GM19351 (cell line): ENCODE results near the gene PCGF1.
"Not testable (repeated sequence)": the region's sequence is repeated elsewhere in the genome, so short reads cannot be mapped to it uniquely, and the experiment has no call there.

Experiments
- ATAC-seq: cut with Tn5 transposase; IDR thresholded peaks from one replicate; pipeline ENCODE4 v1.9.1; 2021; ENCODE audit warnings: mild to moderate bottlenecking, moderate library complexity; ENCODE audit not compliant: unreplicated experiment

PCGF1 gene

DNA sequence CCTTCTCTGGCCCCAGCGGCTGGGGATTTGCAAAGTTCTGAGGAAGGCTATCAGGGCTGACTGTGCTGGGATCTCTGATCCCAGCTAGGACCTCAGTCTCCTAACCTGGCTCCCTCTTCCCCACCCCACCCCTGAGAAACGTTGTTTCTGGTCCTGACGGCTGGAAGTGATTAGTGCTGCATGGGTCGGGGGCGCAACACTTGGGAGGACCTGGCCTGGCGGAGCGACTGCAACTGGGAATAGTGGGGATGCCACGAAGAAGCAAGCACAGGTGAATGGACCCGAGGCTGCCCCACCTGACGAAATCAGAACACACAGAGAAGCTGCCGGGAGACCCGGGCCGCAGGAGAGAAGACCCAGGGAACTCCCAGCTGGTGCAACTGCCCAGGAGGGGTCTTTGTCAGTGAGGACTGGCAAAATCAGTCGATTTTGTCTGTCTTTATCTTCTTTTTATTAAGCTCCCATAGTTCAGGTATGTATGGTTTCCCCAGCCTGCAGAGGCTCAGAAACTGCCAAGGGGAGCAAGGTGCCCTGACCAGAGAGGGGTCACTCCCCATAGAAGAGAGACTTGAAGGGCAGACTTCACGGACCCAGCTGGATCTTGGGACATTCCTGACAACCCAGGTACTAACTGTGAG lies 7.4 kb downstream of the PCGF1 start:
- no peak for ATAC-seq

DNA sequence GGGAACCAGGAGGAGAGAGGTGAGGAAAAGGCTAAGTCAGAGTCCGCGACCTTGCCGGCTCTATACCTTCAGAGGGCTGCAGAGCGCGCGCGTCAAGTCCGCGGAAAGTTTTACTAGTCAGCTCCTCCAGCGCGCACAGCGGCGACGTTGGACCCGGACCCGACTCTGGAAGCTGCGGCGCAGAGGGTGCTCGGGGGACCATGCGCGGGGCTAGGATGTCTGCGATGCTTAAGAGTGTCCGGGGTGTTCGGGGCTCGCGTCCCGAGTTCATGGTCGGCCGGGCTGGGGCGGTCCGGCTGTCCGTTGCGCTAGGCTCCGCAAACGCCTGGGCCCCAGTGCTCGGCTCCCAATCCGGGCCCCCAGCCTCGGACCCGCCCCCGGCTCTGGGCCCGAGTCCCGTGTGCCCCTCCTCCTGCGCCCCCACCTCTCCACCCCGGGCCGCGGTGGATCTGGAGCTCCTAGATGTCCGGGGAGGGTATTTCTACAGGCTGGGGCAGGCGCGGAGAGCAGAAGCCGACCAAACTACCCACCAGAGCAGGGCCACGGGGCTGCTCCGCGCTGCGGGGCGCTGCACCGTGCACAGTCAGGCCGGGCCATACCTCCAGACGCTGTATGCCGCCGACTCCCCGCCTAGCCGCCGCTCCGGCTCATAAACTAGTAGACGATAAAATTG lies 8.1 kb downstream of the PCGF1 start, which contains the start of gene LBX2:
TSS of gene LBX2 (minus strand) at position 337 of the 673 bp plus-strand sequence. CDS start at position 271, 66 bp downstream.
- no peak for ATAC-seq

DNA sequence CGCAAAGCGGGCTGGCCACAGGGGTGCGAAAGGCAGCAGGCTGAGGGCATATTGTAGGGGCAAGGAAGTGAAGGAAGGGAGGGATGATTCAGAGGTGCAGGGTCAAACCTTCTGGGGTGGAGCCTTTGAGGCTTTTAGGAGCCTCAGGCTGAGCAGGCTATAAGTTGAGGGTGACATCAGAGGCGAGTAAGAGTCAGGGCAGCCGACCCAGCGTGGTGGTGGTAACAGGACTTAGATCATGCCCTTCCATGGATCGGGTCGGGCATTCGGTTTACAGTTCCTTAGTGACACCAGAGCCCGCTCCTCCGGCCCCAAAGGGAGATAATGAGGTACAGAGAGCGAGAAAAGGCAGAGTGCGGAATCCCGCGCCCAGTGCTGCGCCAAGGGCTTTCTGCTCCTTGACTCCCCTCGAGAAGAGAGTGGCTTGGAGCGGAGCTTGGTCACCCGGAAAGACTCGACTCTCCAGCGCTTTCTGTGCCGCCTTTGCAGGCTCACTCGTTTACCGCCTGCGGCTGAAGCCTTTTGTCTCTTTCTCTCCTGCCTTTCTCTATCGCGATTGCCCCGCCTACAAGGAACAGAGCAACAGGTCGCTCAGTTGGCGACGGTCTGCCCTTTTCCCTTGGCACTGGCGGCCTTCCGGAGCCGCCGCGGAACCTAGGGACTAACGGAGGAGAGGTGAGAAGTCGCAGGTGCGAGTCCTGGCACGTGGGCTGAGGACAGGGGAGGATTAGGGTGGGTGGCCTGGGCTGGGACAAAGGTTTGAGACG lies 8.8 kb downstream of the PCGF1 start:
- no peak for ATAC-seq

DNA sequence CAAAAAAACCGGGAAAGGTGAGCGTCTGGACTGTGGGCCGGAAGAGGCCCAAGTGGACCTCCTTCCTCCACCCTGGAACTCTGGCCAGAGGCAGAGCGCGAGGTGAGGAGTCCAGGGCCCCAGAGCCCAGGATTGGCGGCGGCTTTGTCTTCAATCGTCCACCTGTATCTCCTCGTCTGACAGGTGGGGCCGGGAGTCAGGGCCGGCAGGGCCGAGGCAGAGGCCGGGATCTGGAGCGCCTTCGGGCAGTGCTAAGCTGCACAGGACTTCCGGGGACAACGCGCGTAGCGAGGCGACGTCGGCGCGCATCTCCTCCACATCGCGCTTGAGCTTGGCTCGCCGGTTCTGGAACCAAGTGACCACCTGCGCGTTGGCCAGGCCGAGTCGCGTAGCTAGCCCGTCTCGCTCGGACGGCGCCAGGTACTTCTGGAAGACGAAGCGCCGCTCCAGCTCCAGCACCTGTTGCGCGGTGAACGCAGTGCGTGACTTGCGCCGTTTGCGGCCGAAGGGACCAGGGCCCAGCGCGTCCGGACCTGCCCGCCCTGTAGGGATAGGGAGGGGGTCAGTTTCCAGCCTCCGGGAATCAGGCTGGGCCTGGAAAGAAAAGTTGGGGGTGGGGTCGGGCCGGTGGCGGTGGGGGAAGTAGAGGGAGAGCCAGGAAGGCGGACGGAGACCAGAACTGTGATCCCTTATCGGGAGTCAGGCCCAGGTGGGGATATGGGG lies 9.6 kb downstream of the PCGF1 start:
- no peak for ATAC-seq

DNA sequence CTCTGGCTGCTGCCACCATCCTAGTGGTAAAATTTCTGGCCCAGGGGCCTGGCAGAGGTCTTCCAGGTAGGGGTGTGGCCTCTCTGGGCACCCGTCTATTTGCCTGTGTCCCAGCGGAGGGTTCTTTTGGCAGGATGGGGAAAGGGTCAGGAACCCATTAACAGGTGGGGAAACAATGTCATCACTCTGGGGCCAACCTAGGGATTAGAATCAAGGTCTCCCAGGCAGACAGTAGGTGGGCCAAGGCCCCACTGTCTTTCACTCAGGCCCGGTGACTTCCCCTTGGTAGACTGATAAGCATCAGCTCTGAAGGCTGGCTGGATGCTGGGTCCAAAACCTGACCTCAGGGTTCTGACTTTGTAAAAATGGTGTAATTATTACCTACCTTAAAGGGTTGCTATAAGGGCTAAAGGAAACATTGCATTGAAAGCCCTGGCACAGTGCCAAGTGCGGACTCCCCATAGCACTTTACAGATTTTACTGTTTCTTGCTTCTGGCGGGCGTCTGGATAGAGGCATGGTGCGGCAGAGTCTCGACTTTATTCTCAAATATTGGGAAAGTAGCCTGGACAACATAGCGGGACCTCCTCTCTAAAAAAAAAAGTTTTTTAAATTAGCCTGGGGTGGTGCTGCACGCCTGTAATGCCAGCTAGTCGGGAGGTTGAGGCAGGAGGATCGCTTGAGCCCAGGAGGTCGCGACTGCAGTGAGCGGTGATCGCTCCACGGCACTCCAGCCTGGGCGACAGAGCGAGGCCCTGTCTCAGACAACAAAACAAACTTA lies 10.3 kb downstream of the PCGF1 start:
- ATAC-seq, result no peak

DNA sequence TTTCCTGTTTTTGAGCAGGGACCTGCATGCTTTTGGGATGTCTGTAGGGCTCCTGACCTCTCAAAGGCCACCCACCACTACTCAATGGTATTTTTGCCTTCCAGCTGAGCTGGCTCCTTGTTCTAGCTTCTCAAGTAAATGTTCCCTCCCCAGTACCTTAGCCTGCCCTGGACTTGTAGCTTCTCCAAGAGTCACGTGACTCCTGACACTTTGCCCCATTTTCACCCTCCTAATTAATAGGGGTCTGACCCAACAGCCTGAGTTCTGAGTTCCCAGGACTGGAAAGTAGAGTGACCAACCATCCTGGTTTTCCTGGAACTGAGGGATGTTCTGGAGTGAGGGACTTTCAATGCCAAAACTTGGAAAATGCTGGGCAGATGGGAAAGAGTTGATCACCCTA lies 12.1 kb downstream of the PCGF1 start:
- no peak for ATAC-seq

DNA sequence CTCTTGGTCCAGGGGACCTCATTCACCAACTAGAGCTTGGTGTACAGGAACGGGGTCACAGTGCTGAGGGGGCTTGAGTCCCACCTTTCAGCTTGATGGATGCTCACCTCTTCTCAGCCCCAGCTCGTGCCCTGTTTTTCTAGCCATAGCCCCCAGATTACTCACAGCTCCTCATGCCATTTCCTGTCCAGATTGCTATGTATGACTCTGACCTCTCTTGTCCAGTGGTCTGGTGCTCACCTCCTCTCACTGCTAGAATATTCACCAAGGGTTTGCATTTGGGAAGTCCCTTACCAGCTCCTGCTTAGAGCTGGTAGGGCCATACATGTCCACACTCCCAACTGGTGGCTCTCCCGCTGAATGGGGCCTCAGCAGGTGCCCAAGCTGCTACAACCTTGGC lies 13.9 kb downstream of the PCGF1 start:
- no peak for ATAC-seq

DNA sequence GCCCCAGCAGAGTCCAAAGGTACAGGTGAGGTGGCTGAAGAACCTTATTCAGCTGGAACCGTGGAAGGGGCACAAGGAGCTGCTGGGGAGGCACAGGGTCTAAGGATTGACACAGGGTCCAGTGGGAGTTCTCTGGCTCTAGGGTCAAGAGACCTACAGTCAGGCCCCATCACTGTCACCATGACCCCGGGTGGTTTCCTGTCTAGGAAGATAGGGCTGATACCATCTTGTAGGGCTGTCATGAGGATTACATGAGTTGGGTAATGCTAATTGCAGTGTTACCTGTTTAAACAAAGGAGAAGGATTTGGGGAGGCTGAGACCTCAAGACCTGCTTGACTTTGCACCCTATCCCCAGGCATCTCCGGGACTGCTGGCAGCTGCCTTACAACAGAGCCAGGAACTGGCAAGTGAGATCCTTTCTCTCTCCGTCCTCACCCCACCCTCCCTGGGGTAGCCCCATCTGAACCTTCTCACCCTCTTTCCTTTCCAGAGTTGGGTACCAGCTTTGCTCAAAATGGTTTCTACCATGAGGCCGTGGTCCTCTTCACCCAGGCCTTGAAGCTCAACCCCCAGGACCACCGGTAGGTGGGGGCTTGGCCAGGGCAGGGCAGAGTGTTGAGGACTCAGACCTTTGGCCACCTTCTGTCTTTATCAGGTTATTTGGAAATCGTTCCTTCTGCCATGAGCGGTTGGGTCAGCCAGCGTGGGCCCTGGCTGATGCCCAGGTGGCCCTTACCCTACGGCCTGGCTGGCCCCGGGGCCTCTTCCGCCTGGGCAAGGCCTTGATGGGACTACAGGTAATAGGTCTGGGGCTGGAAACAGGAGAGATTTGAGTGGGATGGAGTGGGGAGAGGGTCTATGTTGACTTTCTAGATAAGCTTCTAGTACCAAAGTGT lies 15.6 kb downstream of the PCGF1 start:
- no peak for ATAC-seq

DNA sequence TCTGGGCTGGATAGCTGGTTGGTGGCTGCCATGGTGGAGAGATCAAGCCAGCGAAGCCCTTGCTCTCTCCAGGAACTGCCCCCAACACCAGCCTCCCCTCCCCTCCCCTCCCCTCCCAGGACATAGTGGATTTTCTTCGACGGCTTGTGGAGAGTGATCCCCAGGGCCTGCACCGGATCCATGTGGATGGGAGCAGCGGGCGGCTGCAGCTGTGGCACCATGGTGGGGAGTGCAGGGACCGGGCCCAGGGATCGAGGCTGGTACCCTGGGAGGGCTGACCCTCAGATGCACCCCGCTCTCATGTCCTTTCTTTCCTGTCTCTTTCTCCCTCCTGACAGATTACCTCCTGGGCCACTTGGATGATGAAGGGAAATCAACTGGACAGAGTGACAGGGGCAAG lies 17.6 kb downstream of the PCGF1 start:
- no peak for ATAC-seq

DNA sequence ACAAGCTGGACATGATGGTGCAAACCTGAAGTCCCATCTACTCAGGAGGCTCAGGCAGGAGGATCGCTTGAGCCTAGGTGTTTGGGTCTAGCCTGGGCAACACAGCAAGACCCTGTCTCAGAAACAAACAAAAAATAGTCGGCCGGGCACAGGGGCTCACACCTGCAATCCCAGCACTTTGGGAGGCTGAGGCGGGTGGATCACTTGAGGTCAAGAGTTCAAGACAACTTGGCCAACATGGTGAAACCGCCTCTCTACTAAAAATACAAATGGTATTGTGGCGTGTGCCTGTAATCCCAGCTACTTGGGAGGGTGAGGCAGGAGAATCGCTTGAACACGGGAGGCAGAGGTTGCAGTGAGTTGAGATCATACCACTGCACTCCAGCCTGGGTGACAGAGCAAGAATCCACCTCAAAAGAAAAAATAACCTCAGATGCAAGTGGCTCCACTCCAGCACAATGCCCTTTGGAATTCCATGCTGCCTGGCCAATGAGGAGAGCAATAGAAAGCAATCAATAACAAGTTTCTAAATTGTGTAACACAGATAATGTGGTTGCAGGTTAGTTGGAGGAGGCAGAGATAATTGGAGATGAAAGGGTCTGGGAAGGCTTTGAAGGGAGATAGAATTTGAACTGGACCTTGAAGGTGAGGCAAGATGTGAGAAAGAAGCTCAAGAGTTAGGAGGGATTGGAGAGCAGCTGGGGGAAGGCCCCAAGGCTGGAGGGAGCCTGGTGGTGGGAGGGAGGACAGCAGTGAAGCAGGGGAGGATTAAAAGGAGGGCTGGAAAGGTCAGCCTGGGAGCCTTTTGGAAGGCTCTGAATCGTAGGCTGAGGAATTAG lies 18.6 kb downstream of the PCGF1 start:
- ATAC-seq, result no peak

DNA sequence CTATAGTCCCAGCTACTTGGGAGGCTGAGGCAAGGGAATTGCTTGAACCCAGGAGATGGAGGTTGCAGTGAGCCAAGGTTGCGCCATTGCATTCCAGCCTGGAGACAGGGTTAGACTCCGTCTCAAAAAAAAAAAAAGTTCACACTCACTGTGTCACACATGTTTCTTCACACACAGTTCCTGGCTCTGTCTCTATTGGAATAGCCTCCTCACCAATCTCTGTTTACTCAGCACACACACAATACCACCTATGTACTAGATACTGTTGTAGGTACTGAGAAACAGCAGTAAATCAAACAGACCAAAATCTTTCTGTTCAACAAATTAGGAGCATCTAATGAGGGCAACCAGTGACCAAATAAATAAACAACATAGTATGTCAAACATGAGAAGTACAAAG lies 21.4 kb downstream of the PCGF1 start:
- no peak for ATAC-seq

DNA sequence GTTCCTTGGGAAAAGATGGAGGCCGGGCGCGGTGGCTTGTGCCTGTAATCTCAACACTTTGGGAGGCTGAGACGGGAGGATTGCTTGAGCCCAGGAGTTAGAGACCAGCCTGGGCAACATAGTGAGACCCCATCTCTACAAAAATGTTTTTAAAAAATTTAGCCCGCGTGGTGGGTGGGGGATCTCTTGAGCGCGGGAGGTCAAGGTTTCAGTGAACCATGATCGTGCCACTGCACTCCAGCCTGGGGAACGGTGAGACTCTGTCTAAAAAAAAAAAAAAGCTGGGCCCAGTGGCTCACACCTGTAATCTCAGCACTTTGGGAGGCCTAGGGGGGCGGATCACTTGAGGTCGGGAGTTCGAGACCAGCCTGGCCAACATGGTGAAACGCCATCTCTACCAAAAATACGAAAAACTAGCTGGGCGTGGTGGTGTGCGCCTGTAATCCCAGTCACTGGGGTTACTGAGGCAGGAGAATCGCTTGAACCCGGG lies 23.8 kb downstream of the PCGF1 start:
- ATAC-seq, result not testable (repeated sequence)

DNA sequence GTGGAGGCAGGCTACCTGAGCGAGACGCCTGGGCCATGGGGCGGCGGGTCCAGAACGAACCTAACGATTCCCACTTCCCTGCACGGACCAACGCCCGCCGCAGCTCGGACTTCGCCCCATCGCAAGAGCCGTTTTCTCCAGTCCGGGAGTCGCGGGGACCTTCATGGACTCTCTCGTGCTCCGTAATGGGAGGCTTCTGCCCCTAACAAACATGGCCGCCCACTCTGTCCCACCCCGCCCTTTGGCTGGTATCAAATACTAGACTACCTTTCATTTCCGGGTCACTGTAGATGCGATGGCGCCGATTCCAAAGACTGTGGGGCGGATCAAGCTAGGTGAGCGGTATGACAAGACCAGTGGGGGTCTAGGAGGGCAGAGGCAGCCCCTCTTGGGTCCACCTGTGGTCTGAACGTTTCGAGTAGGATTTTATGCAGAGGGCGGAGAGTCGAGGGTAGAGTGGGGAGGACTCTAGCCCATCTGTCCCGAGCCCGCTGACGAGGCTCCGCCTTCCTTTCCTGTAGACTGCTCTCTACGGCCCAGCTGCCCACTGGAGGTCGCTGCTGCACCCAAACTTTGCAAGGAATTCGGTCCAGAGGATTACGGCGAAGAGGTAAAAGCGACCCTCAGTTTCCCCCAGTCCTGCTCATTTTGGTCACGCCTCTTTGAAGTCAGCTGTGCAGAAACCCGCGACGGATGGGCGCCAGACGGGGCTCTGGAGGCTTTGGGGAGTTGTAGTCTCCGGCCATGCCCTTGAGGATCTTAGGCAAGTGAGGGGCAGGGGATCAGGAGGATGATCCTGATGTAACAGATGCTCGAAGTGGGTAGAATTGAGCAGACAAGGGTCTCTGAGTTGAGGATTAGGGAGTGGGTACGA lies 24.5 kb downstream of the PCGF1 start, which contains the start of the genes CCDC142 and TTC31:
TSS of gene CCDC142 (minus strand) at position 198 of the 874 bp plus-strand sequence. CDS start at position 37, 161 bp downstream.
TSS of gene TTC31 (plus strand) at position 281 of the 874 bp plus-strand sequence. CDS start at position 296, 15 bp downstream.
- peak; percentile 86 for ATAC-seq

DNA sequence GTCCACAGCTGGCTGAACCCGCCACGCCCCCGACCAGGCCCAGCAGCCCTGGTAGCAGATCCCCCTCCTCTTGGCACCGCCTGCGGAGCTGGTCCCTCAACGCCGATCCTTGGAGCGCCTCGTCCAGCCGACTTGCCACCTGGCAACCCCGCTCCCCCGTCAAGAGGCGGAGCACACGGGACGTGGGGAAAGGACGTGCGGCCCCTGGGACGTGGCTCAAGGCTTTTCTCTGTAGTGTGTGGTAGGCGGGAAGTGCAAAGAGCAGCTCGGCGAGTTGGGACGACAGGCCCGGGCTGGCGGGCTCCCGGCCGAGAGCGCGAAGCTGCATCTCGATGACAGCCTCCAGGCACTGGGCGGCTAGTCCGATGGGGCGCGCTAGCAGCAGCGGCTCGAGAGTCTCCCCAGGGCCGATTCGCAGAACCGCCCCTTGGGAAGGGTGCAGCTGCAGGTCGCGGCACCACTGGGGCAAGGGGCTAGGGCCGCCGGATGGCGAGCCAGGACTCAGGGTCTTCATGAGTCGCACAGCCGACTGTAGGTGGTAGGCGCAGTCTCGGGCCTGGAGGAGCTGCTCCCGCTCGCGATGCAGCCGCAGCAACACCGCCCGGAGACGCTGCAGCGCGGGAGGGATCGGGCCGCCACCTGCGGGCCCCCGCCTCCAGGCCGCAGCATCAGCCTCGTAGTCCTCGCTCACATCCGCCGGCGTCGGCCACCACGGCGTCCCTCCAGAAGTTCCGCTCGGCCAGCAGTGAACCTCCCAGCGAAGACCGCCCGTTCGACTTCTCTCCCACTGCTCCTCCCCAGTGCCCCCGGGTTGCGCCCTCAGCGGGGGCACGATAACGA lies 25.3 kb downstream of the PCGF1 start:
- ATAC-seq, result peak; percentile 40

DNA sequence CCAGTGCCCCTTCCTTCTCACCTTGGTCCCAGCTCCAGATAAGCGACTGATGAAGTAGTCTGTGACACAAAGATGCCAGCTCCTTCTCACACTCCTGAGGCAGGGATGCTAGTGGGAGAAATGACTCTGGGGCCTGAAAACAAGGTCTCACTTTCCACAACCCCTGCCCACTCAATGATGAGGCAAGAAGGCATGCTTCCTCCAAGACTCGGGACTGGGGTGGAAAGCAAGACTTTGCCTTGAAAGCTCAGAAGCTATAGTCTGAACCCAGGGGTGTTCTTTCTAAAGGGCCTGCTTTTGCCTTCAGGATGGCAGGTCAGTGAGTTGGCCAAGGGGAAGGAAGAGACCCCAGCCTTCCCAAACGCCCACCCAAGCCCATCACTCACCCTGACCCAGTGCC lies 26.1 kb downstream of the PCGF1 start:
- ATAC-seq, result no peak

DNA sequence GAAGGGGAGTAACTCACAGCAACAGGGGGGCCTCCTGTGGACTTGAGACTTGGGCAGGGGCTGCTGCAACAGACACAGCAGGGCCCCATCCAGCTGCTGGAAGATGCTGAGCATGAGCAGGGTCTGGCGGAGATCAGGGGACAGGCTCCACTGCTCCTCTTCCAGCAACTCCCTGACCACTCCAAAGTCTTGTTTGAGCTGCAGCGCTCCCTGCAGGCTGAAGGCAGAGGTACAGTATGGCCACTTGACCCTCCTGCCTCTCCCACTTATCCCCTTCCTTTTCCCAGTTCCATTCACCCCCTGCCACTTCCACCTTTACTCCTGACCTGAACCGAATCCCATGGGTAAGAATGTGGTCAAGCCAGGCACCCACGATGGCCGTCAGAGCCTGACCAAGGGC lies 32.6 kb downstream of the PCGF1 start:
- ATAC-seq, result no peak
